HG02970 (cell line): ENCODE measurements around the gene SAC3D1.
"Not testable (repeated sequence)": the region's sequence is repeated elsewhere in the genome, so short reads cannot be mapped to it uniquely, and the experiment has no call there.

ENCODE experiments used
- ATAC-seq: cut with Tn5 transposase; IDR thresholded peaks from one replicate; pipeline ENCODE4 v1.9.1; 2021; ENCODE audit warnings: mild to moderate bottlenecking, moderate library complexity, moderate number of reproducible peaks; ENCODE audit not compliant: unreplicated experiment, low FRiP score

The SAC3D1 gene

DNA sequence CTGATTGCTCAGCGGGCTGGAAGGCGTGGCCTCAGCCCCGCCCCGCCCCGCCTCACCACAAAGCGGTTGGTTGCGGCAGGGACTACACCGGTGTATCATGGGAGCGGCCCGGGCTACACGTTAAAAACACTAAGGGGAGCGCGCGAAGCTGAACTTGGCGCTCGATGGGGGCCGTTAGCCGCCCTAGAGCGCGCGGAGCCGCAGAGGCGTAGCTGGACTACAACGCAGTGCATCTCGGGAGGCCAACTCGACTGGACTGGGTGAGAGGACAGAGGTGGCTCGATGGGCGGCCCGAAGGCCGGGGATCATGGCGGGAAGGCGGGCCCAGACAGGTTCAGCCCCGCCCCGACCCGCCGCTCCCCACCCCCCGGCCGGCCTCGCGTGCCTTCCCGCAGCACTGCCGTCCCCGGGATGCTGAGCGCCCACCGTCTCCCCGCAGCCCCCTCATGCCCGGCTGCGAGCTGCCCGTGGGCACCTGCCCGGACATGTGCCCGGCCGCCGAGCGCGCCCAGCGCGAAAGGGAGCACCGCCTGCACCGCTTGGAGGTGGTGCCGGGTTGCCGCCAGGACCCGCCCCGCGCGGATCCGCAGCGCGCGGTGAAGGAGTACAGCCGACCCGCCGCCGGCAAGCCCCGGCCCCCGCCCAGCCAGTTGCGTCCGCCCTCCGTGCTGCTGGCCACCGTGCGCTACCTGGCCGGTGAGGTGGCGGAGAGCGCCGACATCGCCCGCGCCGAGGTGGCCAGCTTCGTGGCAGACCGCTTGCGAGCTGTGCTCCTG, at the start of gene SAC3D1:
Gene SAC3D1 (plus strand): TSS at position 364 of the 776 bp plus-strand sequence. CDS start 83 bp downstream, at position 447.
- ATAC-seq = peak; percentile 83

- ATAC-seq = no peak
These were observed 46.7 kb upstream of the SAC3D1 start for GRCh38 chr11:64994318-64994717.

DNA sequence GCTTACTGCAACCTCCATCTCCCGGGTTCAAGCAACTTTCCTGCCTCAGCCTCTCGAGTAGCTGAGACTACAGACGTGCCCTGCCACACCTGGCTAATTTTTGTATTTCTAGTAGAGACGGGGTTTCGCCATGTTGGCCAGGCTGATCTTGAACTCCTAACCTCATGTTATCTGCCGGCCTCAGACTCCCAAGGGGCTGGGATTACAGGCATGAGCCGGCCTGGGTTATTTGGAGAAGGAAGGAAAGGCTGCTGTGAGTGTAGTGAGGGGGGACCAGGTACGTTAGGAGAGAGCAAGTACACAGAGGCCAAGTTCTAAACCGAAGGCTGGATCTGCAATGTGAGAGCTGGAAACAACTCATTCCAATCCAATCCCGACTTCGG, 44.7 kb upstream of the SAC3D1 start:
- ATAC-seq = no peak

DNA sequence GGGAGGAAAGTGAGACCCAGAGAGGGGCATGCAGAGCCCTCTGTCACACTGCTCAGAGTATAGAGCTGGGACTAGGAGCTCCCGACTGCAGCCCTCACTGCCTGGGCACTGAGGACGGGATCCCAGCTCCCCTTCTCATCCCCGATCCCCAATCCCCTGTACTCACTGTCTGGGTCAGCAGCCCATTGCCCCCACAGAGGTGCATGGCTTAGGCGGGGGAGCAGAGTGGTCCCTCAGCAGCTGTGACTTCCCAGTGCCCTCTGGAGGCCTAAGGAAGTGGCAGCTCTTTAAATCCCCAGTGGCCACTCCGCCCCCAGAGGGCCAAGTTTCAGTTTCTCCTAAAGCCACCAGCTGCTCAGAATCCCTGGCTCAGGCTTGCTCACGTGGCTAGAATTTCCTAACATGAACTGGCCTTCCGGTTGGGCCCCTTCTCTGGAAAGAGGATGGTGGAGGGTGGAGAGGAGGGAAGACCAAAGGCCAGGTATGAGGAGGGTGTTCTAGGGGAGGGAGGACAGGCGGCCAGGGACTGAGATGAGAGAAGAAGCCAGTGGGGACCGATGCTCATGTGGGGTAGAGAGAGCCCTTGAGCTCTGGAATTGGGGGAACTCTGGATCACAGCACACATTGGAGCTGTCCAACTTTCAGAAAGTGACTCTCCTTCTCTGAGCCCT, 44.2 kb upstream of the SAC3D1 start, which contains the start of gene BATF2:
Gene BATF2 (minus strand): TSS at position 262 of the 671 bp plus-strand sequence. CDS start 57 bp downstream, at position 205.
- ATAC-seq = no peak

GRCh38 chr11:64998141-64998540, 42.9 kb upstream of the SAC3D1 start:
- no peak for ATAC-seq

- ATAC-seq = no peak
These were observed 42.1 kb upstream of the SAC3D1 start for GRCh38 chr11:64998690-64999431.

DNA sequence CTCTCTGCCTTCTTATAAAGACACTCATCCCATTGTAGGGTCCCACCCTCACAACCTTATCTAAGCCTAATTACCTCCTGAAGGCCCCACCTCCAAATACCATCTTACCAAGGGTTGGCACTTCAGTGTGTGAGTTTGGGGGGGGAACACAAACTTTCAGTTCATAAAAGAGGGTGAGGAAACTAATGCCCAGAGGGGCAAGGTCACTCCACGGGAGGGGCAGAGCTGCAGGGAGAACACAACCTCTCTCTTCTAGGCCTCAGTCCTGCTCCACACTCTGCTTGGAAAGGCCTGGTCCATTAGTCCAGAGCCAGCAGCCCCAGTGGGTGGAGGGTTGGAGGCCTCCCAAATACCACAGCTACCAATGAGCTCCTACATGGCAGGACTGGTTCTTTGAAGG, 41.5 kb upstream of the SAC3D1 start:
- no peak for ATAC-seq

DNA sequence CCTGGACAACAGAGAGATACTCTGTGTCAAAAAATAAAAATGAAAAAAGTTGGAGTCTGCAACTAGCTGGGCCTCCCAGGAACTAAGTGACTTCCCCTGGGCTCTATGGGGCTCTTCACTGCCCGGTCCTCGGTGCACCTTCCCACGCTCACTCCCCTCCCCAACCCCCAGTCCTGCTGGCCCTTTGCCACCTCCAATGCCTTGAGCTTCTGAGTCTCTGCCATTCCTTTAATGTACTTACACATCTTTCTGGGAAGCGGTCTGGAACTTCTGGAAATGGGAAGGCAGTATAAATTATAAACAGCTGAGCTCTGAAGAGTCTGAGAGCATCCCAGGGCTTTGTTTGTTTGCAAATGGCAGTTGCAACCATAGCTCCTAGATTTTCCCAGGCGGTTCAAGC, 38.3 kb upstream of the SAC3D1 start:
- no peak for ATAC-seq

GRCh38 chr11:65003282-65003681, 37.7 kb upstream of the SAC3D1 start:
- ATAC-seq = no peak

DNA sequence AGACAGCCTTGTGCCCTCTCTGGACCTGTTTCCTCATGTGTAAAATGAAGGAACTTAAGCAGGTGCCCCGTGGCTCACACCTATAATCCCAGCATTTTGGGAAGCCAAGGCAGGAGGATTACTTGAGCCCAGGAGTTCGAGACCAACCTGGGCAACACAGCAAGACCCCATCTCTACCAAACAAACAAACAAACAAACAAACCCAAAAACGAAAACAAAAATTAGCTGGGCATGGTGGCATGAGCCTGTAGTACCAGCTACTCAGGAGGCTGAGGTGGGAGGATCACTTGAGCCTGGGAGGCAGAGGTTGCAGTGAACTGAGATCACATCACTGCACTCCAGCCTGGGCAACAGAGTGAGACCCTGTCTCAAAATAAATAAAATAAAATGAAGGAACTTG, 37.0 kb upstream of the SAC3D1 start:
- ATAC-seq = not testable (repeated sequence)

GRCh38 chr11:65008016-65008415, 33.0 kb upstream of the SAC3D1 start:
- no peak for ATAC-seq

DNA sequence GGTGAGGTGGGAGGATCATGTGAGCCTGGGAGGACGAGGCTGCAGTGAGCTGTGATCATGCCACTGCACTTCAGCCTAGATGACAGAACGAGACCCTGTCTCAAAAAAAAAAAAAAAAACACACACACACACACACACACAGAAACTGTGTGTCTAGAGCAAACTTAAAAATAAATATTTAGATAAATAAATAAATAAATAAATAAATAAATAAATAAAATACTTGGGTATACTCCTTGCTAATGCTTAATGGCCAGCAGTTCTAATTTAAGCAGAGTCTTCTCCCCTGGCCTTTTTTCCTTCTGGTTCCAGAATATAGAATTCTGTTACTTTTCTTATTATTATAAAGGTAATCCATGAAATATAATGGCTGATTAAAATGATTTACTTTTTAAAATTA, 32.1 kb upstream of the SAC3D1 start:
- no peak for ATAC-seq

GRCh38 chr11:65013130-65013887, 27.7 kb upstream of the SAC3D1 start:
- peak; percentile 67 for ATAC-seq

- ATAC-seq = peak; percentile 65
These were observed 26.9 kb upstream of the SAC3D1 start, which contains the start of gene ARL2 for GRCh38 chr11:65013888-65014725. ARL2 (plus strand) TSS chr11:65014160; CDS start chr11:65014208, 48 bp downstream.

- no peak for ATAC-seq
These were observed 26.2 kb upstream of the SAC3D1 start for GRCh38 chr11:65014726-65015227.

DNA sequence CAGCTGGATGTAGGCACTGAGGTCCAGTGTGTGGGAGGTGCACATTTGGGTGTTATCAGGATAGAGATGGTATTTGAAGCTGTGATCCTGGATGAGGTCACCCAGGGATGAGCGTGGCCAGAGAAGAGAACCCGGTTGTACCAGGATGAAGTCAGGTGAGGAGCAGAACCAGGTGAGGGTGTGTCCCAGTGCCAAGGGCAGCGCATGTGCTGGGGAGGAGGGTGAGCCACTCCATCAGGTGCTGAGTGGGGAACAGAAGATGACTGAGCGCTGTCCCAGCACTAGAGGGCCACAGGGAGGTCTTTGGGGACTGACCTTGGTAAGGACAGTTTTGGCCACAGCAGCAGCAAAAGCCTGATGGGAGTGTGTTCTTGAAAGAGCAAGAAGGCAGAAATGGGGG, 24.3 kb upstream of the SAC3D1 start:
- no peak for ATAC-seq

GRCh38 chr11:65017937-65018336, 23.1 kb upstream of the SAC3D1 start:
- no peak for ATAC-seq

DNA sequence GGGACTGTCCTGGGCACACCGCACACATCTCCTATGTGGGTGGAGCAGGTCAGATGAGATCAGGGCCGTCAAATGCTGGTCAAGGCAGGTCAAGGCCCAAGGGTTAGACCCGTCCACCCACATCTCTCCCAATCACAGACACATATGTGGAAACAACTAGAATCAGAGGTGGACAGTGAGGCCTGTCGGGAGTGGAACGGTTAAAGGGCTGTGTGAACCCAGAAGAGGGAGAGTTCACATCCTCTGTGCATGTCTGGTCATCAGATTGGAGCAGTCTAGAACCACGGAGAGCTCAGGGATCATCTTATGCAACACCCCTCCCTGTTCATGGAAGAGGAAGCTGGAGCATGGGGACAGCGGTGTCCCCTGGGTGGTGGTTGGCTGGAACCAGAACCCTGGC, 21.2 kb upstream of the SAC3D1 start:
- ATAC-seq = no peak

DNA sequence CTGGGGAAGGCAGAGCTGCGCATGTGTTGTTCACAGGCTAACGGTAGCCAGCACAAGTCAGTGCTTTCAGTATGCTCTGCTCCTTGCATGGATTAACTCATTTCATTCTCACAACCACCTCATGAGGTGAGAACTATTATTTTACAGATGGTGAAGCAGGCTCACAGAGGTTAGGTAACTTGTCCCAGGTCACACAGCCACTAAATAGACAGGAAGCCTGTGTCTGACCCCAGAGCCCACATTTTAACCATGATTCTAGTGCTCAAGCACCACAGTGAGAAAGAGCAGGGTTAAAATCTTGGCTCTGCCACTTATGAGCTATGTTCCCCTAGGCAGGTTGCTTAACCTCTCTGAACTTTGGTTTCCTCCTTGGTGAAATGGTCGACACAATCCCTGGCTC, 20.0 kb upstream of the SAC3D1 start:
- ATAC-seq = no peak
